Esophagus squamous epithelium (tissue), 5 donors: ENCODE data around the gene SUOX. TPM values are rescaled to one million over a fixed set of nuclear protein-coding genes. Genes with fewer than 3 reads are reported as not detected.
"Not testable (repeated sequence)": the region's sequence is repeated elsewhere in the genome, so short reads cannot be mapped to it uniquely, and the experiment has no call there.

Source experiments
- DNase-seq: peaks from one replicate; lab custom pipeline; 2025; lab: John Stamatoyannopoulos, UW
- H3K27ac ChIP-seq, 4 donors: fragments of 200-600 bp; sonication (generic); one replicate each; pipeline ENCODE4 v1.5.1; 2016 to 2019; ENCODE audit warnings: mild to moderate bottlenecking in 1 of 4
- H3K27me3 ChIP-seq, 4 donors: fragments of 200-600 bp; sonication (generic); 1 replicate in 3 of 4; 2 replicates in 1 of 4; pipeline versions ENCODE4 v1.5.1 to v1.6.0; 2017 to 2021; ENCODE audit warnings: antibody characterized with exemption in 1 of 4
- H3K36me3 ChIP-seq, 3 donors: fragments of 200-600 bp; sonication (generic); one replicate each; pipeline ENCODE4 v1.5.1; 2016 to 2019
- H3K4me1 ChIP-seq, 3 donors: fragments of 200-600 bp; sonication (generic); one replicate each; pipeline ENCODE4 v1.5.1; 2017 to 2019
- H3K4me3 ChIP-seq, 4 donors: fragments of 200-600 bp; sonication (generic); 1 replicate in 3 of 4; 2 replicates in 1 of 4; pipeline ENCODE4 v1.5.1; 2016 to 2019; ENCODE audit warnings: mild to moderate bottlenecking in 2 of 4, moderate library complexity in 1 of 4
- H3K9me3 ChIP-seq, 3 donors: fragments of 200-600 bp; sonication (generic); one replicate each; pipeline ENCODE4 v1.5.1; 2016 to 2019
- CTCF ChIP-seq, 6 experiments: fragments of 450-650 bp in 4 of 6; fragments of 200-600 bp in 2 of 6; sonication (generic) in 2 of 6; IDR thresholded peaks; one replicate each; pipeline ENCODE4 v1.5.1; 2016 to 2019; ENCODE audit warnings: antibody characterized with exemption in 6 of 6, mild to moderate bottlenecking in 4 of 6, moderate library complexity in 4 of 6
- POLR2A ChIP-seq, 4 donors: fragments of 450-650 bp; IDR thresholded peaks; one replicate each; pipeline ENCODE4 v1.6.1; 2017; ENCODE audit warnings: antibody characterized with exemption in 4 of 4, mild to moderate bottlenecking in 4 of 4, moderate library complexity in 3 of 4
- WGBS, 2 donors: methylation state at CpG; one replicate each; pipeline ENCODE4 v1.1.5; 2018; 5-methylcytosine and 5-hydroxymethylcytosine counted together
- intact Hi-C: fragments of 100-400 bp; cut with DNase I; formaldehyde crosslinking; loops from one replicate; pipeline ENCODE4 v1.15.0; 2022
- total RNA-seq, 4 donors: library from RNA; depleted of rRNA; stranded (reverse); fragments of >200 nt; gene quantifications; one replicate each; pipeline ENCODE4 v1.1.0, GENCODE V29; 2016
- donor health status: DM: yes; HTN: yes; CAD: no.

Gene SUOX
- total RNA-seq, 4 donors from 2014 or later: 16.0 to 30.0 (median 18.5) TPM

- TF ChIP-seq POLR2A (IDR thresholded peaks at IDR 0.05): no peak
- TF ChIP-seq CTCF (IDR thresholded peaks at IDR 0.05): no peak
- no peaks in the 10 kb centered on the region for H3K9me3 ChIP-seq
- WGBS, 2 donors: 76 to 82% methylated on average over 7 of the region's 7 CpGs
- peaks cover 7 to 18% (median 11%) of the 10 kb centered on the region in 3 donors for H3K4me1 ChIP-seq
- H3K27me3 ChIP-seq: no peaks in the 10 kb centered on the region
- intact Hi-C loops: no loop called here
- no peak for DNase-seq
- no peak overlapping the region for H3K27ac ChIP-seq
- peaks cover 3 to 62% (median 14%) of the 10 kb centered on the region in 3 donors for H3K36me3 ChIP-seq
- no peak overlapping the region for H3K4me3 ChIP-seq
Measured at GRCh38 chr12:56001487-56002100, 4.5 kb downstream of the SUOX start.

GRCh38 chr12:56003376-56003775 lies 6.3 kb downstream of the SUOX start:
- H3K27me3 ChIP-seq, H3K27ac ChIP-seq, intact Hi-C loops, H3K4me3 ChIP-seq, H3K9me3 ChIP-seq, DNase-seq: not testable (repeated sequence)
- 60 to 75% methylated on average over 4 to 5 of the region's 5 CpGs for WGBS, 2 donors
- H3K36me3 ChIP-seq: peaks cover 3 to 62% (median 14%) of the 10 kb centered on the region in 3 donors
- H3K4me1 ChIP-seq: peaks cover under 1 to 19% (median 3%) of the 10 kb centered on the region in 3 donors

- Histone ChIP-seq H3K4me3 (no peak overlapping the region), H3K27ac (no peak overlapping the region), H3K36me3 (peaks cover 3 to 55% (median 14%) of the 10 kb centered on the region in 3 donors), H3K4me1 (peaks cover 0 to 21% (median 3%) of the 10 kb centered on the region in 3 donors), H3K9me3 (no peaks in the 10 kb centered on the region), H3K27me3 (no peaks in the 10 kb centered on the region)
- 85 to 92% methylated on average over 9 of the region's 10 CpGs for WGBS, 2 donors
- DNase-seq: no peak
- TF ChIP-seq CTCF (IDR thresholded peaks at IDR 0.05): no peak
- TF ChIP-seq POLR2A (IDR thresholded peaks at IDR 0.05): no peak
- intact Hi-C loops: no loop called here
Measured at GRCh38 chr12:56004211-56004610, 7.1 kb downstream of the SUOX start.

GRCh38 chr12:56007564-56008559 lies 10.8 kb downstream of the SUOX start:
- WGBS, 2 donors: 1 to 3% methylated on average over 21 to 22 of the region's 44 CpGs
- peak overlapping the region; percentile 86 to 91 (median 90) for H3K4me3 ChIP-seq
- H3K27me3 ChIP-seq: no peaks in the 10 kb centered on the region
- H3K27ac ChIP-seq: peak overlapping the region; percentile 91 to 97 (median 96)
- no peaks in the 10 kb centered on the region for H3K9me3 ChIP-seq
- peaks cover 3 to 24% (median 14%) of the 10 kb centered on the region in 3 donors for H3K36me3 ChIP-seq
- peaks cover 0 to 21% (median 3%) of the 10 kb centered on the region in 3 donors for H3K4me1 ChIP-seq
- no peak for TF ChIP-seq CTCF (IDR thresholded peaks at IDR 0.05)
- TF ChIP-seq POLR2A (IDR thresholded peaks at IDR 0.05): no peak
- DNase-seq: no peak
- intact Hi-C loops: no loop called here

GRCh38 chr12:56010111-56010570 lies 13.1 kb downstream of the SUOX start:
- no peak overlapping the region for H3K4me3 ChIP-seq
- TF ChIP-seq POLR2A (IDR thresholded peaks at IDR 0.05) (no peak), CTCF (IDR thresholded peaks at IDR 0.05) (no peak)
- peaks cover 0 to 1% (median 0%) of the 10 kb centered on the region in 3 donors for H3K36me3 ChIP-seq
- DNase-seq: no peak
- no peaks in the 10 kb centered on the region for H3K27me3 ChIP-seq
- H3K27ac ChIP-seq: no peak overlapping the region
- intact Hi-C loops: no loop called here
- peaks cover 0 to 43% (median 3%) of the 10 kb centered on the region in 3 donors for H3K4me1 ChIP-seq
- H3K9me3 ChIP-seq: no peaks in the 10 kb centered on the region
- 68 to 75% methylated on average over 2 of the region's 2 CpGs for WGBS, 2 donors
